Measurements from ENCODE around the gene TBCD.
A peak's percentile ranks its signal among the peaks of the same experiment; 100 is the strongest.

Gene TBCD

GRCh38 chr17:82871056-82871775 lies 119.4 kb downstream of the TBCD start:
- no peak for DNase-seq (ENCODE audit: low spot score)

GRCh38 chr17:82871776-82872561 lies 120.1 kb downstream of the TBCD start:
- DNase-seq (ENCODE audit: low spot score), result no peak

DNA sequence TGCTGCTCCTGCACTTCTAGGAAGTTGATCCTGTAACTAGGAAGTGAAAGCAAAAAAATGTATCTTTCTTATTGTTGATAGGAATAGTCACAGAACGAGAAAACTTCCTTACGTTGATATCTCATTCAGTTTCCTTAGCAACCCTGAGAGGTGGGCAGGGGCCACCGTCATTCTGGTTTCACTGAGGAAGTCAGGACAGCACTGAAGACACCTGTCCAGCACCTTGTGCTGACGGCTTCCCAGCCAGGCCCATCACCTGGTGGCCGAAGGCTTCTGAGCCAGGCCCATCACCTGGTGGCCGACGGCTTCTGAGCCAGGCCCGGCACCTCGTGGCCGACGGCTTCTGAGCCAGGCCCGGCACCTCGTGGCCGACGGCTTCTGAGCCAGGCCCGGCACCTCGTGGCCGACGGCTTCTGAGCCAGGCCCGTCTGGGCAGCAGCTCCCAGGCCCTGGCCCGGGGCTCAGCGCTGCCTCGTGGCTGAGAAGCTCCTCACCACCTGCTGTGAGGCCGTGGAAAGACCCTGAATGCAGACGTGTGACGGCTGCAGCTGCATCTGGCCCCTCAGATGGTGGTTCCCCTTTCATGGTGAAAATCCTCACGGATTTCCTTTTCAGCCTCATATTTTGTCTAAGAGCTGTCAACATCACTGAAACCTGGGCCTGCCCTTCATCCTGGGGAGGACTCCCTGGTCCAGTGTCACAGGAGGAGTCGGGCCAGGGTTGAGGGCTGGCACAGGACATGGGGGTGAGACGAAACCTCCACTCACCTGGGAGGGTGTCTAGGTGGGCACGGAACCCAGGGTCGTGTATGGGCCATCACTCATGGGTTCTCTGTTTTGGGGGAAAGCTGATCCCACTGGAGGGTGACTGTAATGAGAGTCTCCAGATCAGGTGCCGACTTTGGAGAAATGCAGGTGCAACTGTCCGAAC lies 121.0 kb downstream of the TBCD start:
- no peak for DNase-seq (ENCODE audit: low spot score)

DNA sequence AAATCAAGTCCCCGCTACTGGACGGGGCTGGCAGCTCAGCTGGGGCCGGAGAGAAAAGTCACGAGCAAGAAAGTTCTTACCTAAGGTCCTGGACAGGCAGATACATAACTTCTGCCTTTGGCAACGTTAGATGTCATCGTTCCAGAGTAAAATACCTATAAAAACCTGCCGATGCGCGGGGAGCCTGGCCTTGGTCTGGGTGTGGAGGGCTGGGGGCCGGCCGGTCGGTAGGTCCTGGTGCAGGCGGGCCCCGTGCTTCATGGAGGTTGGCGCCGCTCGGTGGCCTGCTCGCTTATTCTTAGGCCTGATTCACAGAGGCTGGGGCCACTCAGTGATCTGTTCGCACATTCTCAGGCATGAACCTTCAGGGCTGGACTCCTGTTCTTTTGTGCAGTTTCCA lies 121.7 kb downstream of the TBCD start:
- DNase-seq (ENCODE audit: low spot score), result no peak

GRCh38 chr17:82874011-82874835 lies 122.4 kb downstream of the TBCD start:
- no peak for DNase-seq (ENCODE audit: low spot score)

DNA sequence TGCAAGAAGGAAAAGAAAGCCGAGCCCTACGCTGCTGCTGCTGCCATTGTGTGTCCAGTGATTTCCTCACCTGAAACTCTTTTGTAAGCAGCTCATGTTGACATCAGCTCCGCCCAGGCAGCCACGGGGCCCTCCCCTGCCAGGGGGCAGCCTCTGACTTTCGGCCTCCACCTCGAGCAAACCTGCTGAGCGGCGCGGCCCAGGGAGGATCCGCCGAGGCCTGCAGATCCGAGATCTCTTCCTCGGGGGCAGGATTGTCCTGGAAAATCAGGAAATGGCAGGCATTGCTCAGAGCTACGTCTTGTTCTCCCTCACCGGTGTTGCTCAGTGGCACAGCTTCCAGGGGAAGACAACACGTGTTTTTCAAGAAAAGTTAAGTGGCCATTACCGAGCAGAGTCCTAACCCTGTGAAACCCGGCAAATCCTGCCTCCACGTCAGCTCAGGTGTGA lies 123.6 kb downstream of the TBCD start:
- no peak for DNase-seq (ENCODE audit: low spot score)

GRCh38 chr17:82876149-82876548 lies 124.3 kb downstream of the TBCD start:
- no peak for DNase-seq (ENCODE audit: low spot score)

- DNase-seq (ENCODE audit: low spot score), result peak; percentile 57
These were observed 124.9 kb downstream of the TBCD start for GRCh38 chr17:82876602-82877379.

DNA sequence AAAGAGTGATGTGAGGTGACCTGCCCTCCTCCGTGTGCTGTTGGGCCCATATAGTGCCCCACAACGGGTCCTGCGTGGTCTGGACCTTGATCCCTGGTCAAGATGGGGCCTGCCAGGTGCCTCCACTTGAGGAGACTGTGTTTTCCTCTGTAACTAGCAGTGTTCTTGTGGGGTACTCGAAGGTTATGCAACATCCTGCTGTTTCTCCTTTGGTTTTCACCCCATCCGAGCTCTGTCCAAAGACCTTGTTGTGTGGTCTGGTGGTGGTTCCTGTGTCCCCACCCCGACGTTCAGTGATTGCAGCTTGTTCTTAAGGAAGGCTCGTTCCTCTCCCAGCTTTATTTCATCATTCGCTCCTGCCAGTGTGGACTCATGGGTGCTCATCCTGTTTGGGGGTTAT lies 126.7 kb downstream of the TBCD start:
- DNase-seq (ENCODE audit: low spot score), result no peak

DNA sequence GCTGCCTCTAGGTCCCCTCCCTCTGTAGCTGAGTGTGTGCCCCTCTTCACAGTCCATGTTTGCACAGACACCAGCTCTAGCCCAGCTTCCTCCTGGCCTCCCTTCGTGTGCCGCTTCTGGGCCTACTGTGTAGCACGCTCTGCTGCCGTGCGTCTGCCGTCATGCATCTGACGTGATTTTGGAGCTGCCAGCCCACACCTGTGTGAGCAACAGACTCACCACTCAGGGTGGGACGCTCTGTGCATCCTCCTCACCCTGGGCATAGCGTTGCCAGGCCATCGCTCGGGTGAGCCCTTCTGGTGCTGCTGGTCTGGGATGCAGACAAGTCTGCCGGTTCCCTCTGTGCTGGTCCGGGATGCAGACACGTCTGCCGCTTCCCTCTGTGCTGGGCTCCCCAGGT lies 127.4 kb downstream of the TBCD start:
- no peak for DNase-seq (ENCODE audit: low spot score)

GRCh38 chr17:82880620-82881323 lies 128.9 kb downstream of the TBCD start:
- DNase-seq (ENCODE audit: low spot score), result no peak

- no peak for DNase-seq (ENCODE audit: low spot score)
These were observed 129.5 kb downstream of the TBCD start for GRCh38 chr17:82881324-82881823.

GRCh38 chr17:82881900-82882714 lies 130.2 kb downstream of the TBCD start:
- no peak for DNase-seq (ENCODE audit: low spot score)

- no peak for DNase-seq (ENCODE audit: low spot score)
These were observed 131.0 kb downstream of the TBCD start for GRCh38 chr17:82882715-82883418.

- no peak for DNase-seq (ENCODE audit: low spot score)
These were observed 131.7 kb downstream of the TBCD start for GRCh38 chr17:82883419-82884031.

DNA sequence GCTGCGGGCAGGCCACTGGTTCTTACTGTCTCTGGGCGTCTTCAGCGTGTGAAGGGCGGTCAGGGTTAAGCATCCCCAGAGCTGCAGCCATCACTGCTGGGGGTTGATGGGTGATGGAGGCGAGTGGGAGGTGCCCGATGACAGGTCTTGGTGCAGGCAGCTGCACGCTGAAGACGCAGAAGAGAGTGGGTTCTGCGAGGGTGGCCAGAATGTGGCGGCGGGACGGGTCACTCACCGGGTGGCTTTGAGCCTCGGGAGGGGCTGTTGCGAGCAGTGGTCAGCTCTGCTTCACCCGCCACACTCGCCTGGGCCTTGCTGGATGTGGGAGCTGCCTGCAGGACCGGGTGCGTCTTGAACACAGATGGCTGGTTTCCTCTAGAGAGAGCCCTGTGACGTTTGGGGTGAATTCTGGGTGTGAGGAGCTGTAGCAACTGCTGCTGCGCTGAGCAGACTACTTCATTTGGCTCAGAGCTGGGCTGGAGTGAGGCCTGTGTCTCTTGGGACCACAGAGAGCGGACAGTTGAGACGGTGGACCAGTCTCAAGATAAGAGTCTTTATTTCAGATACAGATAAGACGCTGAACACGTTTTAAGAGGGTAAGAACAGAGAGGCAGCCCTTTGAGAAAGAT lies 132.6 kb downstream of the TBCD start:
- DNase-seq (ENCODE audit: low spot score), result no peak

DNA sequence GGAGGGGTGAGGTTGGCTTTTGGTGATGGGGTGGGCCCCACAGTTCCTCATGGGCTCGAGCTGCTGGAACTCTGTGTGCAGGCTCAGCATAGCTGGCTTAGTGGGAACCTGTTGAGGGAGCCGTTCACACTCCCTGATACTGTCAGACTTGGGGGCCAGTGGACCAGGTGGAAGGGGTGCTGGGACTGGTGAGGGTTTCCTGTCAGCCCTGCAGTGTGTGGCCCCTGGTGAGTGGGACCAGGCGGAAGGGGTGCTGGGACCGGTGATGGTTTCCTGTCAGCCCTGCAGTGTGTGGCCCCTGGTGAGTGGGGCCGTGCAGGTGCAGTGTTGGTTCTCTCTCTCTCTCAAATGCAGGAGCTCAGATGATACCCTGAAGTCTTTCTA lies 133.1 kb downstream of the TBCD start:
- no peak for DNase-seq (ENCODE audit: low spot score)

Measured in HuH-7.5 (cell line).